Prostate gland (tissue), 2 donors: ENCODE results near the gene ADCY4. TPM values are rescaled to one million over a fixed set of nuclear protein-coding genes. Genes with fewer than 3 reads are reported as not detected.

Source experiments
- DNase-seq: peaks from one replicate; pipeline ENCODE4 v3.0.0-alpha.2; 2019; ENCODE audit warnings: low spot score
- H3K27ac ChIP-seq, 2 donors: fragments of 200-600 bp; sonication (generic); 2 replicates each; pipeline ENCODE4 v1.5.1; 2017 to 2019
- H3K27me3 ChIP-seq: fragments of 200-600 bp; sonication (generic); replicated peaks from 2 replicates; pipeline ENCODE4 v1.5.1; 2019; ENCODE audit not compliant: insufficient read depth
- H3K36me3 ChIP-seq, 2 donors: fragments of 200-600 bp; sonication (generic); 1 replicate in 1 of 2; 2 replicates in 1 of 2; pipeline versions ENCODE4 v1.5.1 to v1.8.1; 2017 to 2019
- H3K4me1 ChIP-seq: fragments of 200-600 bp; sonication (generic); replicated peaks from 2 replicates; pipeline ENCODE4 v1.5.1; 2019
- H3K4me3 ChIP-seq, 2 donors: fragments of 200-600 bp; sonication (generic); 2 replicates each; pipeline ENCODE4 v1.5.1; 2017 to 2019
- H3K9me3 ChIP-seq: fragments of 200-600 bp; sonication (generic); 2 replicates; pipeline ENCODE4 v1.5.1; 2017
- CTCF ChIP-seq, 4 experiments: fragments of 200-600 bp in 2 of 4; fragments of 450-650 bp in 2 of 4; sonication (generic) in 2 of 4; IDR thresholded peaks; 1 replicate in 3 of 4; 2 replicates in 1 of 4; pipeline ENCODE4 v1.5.1; 2016 to 2019; ENCODE audit warnings: antibody characterized with exemption in 4 of 4, mild to moderate bottlenecking in 2 of 4, moderate library complexity in 2 of 4
- POLR2A ChIP-seq: fragments of 450-650 bp; IDR thresholded peaks from one replicate; pipeline ENCODE4 v1.6.1; 2016; ENCODE audit warnings: antibody characterized with exemption, mild to moderate bottlenecking
- POLR2AphosphoS5 ChIP-seq: sonication (generic); formaldehyde crosslinking; IDR thresholded peaks from one replicate; pipeline ENCODE4 v1.6.1; 2017; ENCODE audit warnings: antibody characterized with exemption
- WGBS: methylation state at CpG from one replicate; pipeline ENCODE4 v1.1.5; 2018; 5-methylcytosine and 5-hydroxymethylcytosine counted together
- intact Hi-C: fragments of 100-400 bp; cut with DNase I; formaldehyde crosslinking; loops from one replicate; pipeline ENCODE4 v1.14.2; 2022
- total RNA-seq, 2 donors: library from RNA; depleted of rRNA; stranded (reverse); fragments of >200 nt; gene quantifications; one replicate each; pipeline ENCODE4 v1.1.0, GENCODE V29; 2016

The ADCY4 gene
- total RNA-seq, 2 donors from 2014 or later: 19.4 to 28.7 TPM

GRCh38 chr14:24274101-24274543 is 60.7 kb downstream of the ADCY4 start:
- intact Hi-C loops: no loop called here
- no peaks in the 10 kb centered on the region for H3K4me1 ChIP-seq
- H3K36me3 ChIP-seq: no peaks in the 10 kb centered on the region

GRCh38 chr14:24273422-24273998 is 61.4 kb downstream of the ADCY4 start:
- Histone ChIP-seq H3K4me1 (no peaks in the 10 kb centered on the region), H3K27me3 (no peaks in the 10 kb centered on the region), H3K27ac (no peak overlapping the region), H3K36me3 (no peaks in the 10 kb centered on the region), H3K9me3 (no peaks in the 10 kb centered on the region), H3K4me3 (no peak overlapping the region)
- DNase-seq: no peak
- intact Hi-C loops: no loop called here
- TF ChIP-seq POLR2A (no peak), CTCF (IDR thresholded peaks at IDR 0.05) (no peak), POLR2AphosphoS5 (no peak)
- WGBS: 91% methylated on average over 3 of the region's 3 CpGs

More at GRCh38 chr14:24274101-24274543, 60.7 kb downstream of the ADCY4 start:
- no peaks in the 10 kb centered on the region for H3K9me3 ChIP-seq
- no peak for DNase-seq
- WGBS: 75% methylated on average over 3 of the region's 3 CpGs
- H3K4me3 ChIP-seq: no peak overlapping the region
- no peaks in the 10 kb centered on the region for H3K27me3 ChIP-seq
- TF ChIP-seq POLR2AphosphoS5: peak; percentile 4
- TF ChIP-seq POLR2A: peak; percentile 31
- TF ChIP-seq CTCF (IDR thresholded peaks at IDR 0.05): no peak
- H3K27ac ChIP-seq: no peak overlapping the region

- Histone ChIP-seq H3K27me3 (no peaks in the 10 kb centered on the region), H3K36me3 (no peaks in the 10 kb centered on the region), H3K4me1 (no peaks in the 10 kb centered on the region), H3K4me3 (no peak overlapping the region), H3K9me3 (no peaks in the 10 kb centered on the region), H3K27ac (no peak overlapping the region)
- DNase-seq: no peak
- WGBS: 88% methylated on average over 2 of the region's 2 CpGs
- TF ChIP-seq POLR2A (no peak), CTCF (IDR thresholded peaks at IDR 0.05) (no peak), POLR2AphosphoS5 (no peak)
- intact Hi-C loops: no loop called here
These were observed 62.4 kb downstream of the ADCY4 start for GRCh38 chr14:24272467-24272866.

- H3K9me3 ChIP-seq: no peaks in the 10 kb centered on the region
- H3K27ac ChIP-seq: peak overlapping the region; percentile 87 to 96
- intact Hi-C loops: loop anchor here (1.0 kb wide), 1 partner anchor 27 kb away; the partner anchor contains the start of genes DHRS1 and NOP9
- H3K4me3 ChIP-seq: peak overlapping the region; percentile 74 to 99
- TF ChIP-seq CTCF (IDR thresholded peaks at IDR 0.05) (no peak), POLR2AphosphoS5 (no peak), POLR2A (no peak)
- H3K4me1 ChIP-seq: no peaks in the 10 kb centered on the region
- no peaks in the 10 kb centered on the region for H3K27me3 ChIP-seq
- no peak for DNase-seq
- no peaks in the 10 kb centered on the region for H3K36me3 ChIP-seq
- 9% methylated on average over 3 of the region's 3 CpGs for whole genome bisulfite sequencing
These were observed 63.0 kb downstream of the ADCY4 start for GRCh38 chr14:24271834-24272263.
